OCI-LY1 (cell line): Measurements from ENCODE around the gene SERPINB1.

Source experiments
- EZH2 ChIP-seq: fragments of 200-600 bp; sonication (generic), shearing (Covaris generic); IDR thresholded peaks from 2 replicates; pipeline ENCODE4 v1.8.0; 2017; ENCODE audit warnings: borderline replicate concordance, mixed run types, mild to moderate bottlenecking, antibody characterized with exemption, low read length, moderate library complexity, mixed read lengths
- TF ChIP-seq, protein P1 (sequence below): fragments of 200-600 bp; sonication (generic), shearing (Covaris generic); IDR thresholded peaks from 2 replicates; pipeline ENCODE4 v1.5.1; 2017; ENCODE audit warnings: mild to moderate bottlenecking, antibody characterized with exemption, low read length, moderate library complexity, mixed read lengths

DNA sequence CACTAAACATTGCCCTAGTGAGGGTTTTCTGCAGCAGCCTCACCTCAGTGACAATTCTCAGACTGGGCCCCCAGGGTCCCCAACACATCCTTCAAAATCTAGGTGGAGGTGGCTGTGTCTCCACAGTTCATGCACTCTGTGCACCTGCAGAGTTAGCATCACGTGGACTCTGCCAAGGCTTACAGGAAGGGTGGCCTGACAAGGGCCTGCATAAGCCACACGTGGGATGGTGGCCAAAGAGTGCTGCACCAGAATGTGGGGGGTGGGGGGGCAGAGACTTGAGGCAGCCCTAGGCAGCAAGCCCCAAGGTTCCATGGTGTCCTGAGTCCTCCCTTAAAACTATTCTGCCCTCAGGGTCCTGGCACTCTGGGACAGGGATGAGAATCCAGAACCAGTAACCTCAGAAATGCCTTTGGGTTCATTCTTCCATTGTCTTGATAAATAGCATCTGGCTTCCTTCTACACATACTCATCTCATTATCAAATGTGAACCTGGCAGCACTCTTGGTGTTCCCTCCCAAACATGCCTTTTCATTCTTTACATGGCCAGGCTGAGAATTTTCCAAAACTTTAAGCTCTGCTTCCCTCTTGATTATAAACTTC lies 1.6 kb upstream of the SERPINB1 start:
- TF ChIP-seq, protein P1, sequence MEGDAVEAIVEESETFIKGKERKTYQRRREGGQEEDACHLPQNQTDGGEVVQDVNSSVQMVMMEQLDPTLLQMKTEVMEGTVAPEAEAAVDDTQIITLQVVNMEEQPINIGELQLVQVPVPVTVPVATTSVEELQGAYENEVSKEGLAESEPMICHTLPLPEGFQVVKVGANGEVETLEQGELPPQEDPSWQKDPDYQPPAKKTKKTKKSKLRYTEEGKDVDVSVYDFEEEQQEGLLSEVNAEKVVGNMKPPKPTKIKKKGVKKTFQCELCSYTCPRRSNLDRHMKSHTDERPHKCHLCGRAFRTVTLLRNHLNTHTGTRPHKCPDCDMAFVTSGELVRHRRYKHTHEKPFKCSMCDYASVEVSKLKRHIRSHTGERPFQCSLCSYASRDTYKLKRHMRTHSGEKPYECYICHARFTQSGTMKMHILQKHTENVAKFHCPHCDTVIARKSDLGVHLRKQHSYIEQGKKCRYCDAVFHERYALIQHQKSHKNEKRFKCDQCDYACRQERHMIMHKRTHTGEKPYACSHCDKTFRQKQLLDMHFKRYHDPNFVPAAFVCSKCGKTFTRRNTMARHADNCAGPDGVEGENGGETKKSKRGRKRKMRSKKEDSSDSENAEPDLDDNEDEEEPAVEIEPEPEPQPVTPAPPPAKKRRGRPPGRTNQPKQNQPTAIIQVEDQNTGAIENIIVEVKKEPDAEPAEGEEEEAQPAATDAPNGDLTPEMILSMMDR: no peak
- no peak for TF ChIP-seq EZH2
